GM19452 (cell line): ENCODE results near the gene PTPRR.
"Not testable (repeated sequence)": the region's sequence is repeated elsewhere in the genome, so short reads cannot be mapped to it uniquely, and the experiment has no call there.

Experiments used
- ATAC-seq: cut with Tn5 transposase; IDR thresholded peaks from one replicate; pipeline ENCODE4 v1.9.1; 2021; ENCODE audit not compliant: unreplicated experiment

The PTPRR gene

DNA sequence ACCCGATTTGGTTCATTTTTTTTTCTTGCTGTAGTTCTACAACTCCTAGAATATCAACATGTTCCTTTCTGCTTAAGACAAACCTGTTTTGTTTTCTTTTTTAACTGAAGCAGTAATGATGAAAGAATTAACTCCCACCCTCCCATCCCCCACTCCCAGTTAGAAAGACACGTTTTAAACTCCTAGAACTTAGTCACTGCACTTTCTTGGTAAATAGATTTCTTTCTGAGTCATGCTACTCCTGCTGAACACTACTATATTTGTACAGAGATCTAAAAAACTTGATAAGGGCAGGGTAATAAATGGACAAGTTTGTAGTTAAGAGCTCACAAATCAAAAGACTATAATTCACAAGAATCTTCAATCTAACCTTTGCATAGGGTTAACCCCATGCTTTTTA, 164.4 kb downstream of the PTPRR start:
- no peak for ATAC-seq

DNA sequence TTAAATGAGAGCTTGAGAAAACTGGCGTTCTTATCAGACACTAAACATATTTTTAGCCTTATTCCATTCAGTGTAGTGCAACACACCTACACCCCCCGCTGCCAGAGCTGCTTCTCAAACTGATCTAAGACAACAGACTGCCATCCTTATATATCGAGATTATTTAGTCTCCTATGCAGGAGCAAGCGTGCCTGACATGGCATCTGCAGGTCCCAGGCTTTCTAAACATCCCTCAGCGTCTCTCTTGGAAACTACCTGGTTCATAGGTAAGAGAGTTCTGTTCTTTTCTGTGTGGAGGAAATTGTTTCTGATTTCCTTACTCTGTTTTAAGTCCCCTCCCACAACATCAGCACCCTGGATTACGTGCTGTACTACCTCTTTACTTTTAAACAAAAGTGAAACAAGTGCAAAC, 166.2 kb downstream of the PTPRR start:
- no peak for ATAC-seq

DNA sequence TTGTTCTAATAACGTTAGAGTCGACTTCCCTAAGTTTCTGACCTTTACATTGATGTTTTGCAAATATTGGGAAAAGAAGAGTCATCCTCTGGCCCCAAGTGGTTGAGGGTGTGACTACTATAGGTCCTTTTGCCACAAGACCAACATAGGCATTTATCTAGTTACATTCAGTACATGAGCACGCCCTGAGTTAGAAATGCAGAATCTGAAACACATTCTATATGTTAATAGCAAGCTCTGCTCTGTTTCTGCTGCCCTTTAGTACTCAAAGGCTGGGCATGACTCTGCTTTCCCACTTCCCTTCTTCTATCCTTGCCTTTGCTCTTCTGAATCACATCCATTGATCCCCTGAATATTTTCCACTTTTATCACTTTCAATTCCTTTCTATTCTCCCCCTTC, 168.2 kb downstream of the PTPRR start:
- no peak for ATAC-seq

DNA sequence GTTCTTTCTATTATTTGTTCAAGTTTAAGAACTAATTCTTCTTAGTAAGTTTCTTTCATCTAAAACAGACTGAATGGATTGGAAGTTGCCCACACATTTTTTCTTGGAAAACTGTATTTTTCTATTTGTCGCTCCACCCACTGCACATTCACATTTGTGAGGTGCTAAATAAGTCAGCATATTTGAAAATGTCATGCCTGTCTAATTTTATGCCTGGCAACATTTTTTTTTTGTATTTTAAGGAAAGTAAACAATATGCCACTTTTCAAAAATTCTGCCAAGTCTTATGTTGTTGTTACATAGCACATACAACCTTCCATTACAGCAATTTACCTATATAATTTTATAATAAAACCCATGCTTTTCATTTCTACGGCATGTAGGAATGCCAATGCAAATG, 170.6 kb downstream of the PTPRR start:
- no peak for ATAC-seq

DNA sequence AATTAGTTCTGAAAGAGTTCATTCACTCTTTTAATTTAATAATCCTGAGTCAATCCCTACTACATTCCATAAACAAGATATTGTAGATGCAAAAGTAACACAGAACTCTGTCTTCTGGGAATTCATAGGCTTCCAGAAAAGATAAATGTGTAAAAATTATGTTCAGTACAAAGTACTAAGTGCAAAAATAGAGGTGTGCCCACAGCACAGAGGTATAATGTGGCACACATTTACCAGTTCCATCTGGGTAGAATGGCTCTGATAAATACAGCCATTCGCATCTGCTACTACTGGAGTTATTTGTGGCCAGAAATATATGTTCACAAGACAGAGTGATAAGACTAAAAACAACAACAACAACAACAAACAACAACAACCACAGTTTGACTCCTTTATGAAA, 171.7 kb downstream of the PTPRR start:
- ATAC-seq: no peak

DNA sequence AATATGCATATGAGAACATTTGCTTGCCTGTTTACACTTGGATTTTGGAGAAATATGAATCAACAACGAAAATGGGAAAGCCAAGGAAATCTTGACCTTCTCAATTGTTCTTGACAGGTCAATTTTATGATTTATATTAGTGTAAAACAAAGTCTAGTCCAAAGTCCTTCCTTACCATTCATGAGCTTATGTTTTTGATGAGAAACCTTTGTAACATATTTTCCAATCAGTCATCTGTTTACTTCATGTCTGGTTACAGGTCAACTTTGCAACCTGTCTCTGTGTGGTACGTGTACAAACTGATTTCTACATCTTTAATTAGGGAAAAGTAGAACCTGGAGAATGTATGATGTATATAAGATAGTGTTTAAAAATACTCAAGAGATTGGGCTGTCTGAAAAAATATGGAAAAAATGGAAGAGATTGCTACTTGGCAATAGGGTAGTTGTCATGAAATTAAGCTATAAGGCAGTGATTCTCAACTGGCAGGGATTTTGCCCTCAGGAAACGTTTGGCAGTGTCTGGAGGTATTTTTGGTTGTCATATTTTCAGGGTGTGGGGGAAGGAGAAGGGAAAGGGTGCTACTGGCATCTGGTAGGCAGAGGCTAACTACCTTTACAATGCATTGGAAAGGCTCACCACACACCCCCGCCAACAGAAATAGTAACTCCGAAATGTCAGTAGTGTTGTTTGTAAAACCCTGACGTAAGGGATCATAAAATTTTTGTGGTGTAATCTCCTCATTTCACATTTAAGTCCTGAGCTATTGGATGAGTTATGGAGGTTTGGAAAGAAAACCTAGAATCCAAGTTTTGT, 172.9 kb downstream of the PTPRR start:
- ATAC-seq: no peak

DNA sequence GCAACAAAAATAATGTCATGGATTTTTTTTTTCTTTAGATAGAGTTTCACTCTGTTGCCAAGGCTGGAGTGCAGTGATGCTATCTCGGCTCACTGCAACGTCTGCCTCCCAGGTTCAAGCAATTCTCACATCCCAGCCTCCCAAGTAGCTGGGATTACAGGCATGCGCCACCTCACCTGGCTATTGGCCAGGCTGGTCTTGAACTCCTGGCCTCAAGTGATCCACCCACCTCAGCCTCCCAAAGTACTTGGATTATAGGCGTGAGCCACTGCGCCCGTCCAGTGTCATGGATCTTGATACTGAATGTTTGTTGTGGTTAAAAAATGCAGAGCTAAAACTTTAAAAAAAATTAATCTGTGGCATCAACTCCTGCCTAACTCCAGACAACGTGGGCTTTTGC, 175.5 kb downstream of the PTPRR start:
- no peak for ATAC-seq

DNA sequence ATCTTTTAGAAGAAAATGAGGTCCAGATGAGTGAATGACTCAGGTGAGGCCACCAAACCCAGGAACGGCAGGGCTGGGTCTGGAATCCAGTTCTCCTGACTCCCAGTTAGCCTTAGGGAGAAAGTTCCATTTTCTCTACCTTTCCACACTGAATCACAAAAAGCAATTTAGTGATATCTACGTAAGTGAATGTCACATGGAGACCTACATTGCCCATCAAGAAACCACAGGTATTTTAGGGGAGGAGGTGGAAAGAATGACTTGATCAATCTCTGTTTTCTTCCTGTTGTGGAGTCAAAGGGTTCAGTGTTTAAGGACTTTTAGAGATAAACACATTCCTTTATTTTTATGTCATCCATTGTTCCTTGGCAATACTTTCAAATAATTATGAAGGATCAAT, 176.4 kb downstream of the PTPRR start:
- ATAC-seq: no peak

DNA sequence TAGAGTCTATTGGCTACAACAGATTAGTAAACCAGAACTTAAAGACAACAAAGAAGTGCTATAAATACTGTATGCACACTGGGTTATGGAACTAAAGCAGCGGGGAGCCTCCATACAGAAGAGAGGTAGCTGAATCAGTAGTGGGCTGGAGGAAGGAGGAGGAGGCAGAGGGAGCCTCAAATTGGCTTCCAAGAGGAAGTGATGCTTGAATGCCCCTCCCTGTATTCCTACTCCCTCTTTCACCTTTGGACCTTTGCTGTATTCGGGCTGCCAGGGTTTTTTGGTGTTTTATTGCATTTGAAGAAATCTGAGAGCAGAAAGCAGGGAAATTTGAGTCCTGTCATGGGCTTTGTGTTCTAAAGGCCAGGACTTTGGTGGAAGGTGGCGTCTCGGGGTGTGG, 179.3 kb downstream of the PTPRR start:
- ATAC-seq: no peak

DNA sequence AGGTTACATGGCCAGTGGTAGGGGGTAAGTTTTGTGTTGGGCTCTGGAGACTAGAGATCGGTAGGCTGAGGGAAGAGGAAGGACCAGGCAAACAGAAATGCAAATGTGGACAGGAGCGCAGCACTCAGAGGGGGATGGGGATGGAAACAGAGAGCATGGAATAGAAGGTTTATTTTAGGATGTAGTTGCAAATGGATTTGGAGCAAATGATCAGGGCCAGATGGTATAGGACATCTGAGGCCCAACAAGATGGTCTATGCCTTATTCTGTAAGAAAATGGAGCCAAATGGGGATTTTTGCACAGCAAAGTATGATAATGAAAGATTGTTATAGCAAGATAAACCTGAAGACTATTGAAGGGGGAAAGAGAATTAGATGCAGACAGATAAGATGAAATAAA, 180.8 kb downstream of the PTPRR start:
- no peak for ATAC-seq

DNA sequence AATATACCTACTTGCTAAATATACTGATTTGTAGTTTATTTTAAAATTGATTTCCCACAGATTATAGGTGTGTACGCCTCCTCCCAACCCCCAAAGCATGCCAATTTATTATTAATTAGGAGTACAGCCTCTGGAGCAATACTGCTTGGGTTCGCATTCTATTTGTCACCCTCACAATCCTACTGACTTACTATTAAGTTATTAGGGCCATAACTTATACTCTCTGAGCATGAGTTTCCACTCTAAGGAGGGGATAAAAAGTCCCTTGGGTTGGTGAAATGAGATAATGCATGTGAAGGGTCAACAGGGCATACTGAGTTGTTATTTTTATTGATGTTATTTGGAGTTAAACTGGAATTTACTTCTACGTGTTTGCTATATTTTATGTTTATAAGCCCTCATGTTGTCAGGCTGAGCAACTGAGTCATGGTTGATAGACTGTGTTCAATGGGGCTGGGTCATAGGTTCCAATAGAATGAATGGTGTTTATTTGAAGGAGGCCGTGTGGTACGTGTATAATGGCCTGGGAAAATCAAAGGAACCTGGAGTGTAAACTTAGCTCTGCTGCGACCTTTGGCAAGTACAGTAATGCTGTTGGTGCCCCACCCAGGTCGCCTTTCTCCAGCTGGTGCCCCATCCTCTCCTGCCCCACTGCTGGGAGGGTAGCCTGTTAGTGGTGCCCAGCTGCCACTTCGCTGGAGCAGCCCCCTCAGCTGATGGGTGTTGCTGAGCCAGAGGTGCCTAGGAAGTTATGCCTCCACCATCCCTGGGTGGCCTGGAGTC, 184.0 kb downstream of the PTPRR start:
- ATAC-seq: no peak

DNA sequence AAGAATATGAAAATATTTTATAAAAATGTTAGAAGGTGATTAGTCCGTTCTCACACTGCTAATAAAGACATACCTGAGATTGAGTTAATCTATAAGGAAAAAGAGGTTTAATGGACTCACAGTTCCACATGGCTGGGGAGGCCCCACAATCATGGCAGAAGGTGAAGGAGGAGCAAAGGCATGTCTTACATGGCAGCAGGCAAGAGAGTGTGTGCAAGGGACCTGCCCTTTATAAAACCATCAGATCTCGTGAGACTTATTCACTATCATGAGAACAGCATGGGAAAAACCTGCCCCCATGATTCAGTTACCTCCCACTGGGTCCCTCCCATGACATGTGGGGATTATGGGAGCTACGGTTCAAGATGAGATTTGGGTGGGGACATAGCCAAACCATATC, 185.3 kb downstream of the PTPRR start:
- not testable (repeated sequence) for ATAC-seq

DNA sequence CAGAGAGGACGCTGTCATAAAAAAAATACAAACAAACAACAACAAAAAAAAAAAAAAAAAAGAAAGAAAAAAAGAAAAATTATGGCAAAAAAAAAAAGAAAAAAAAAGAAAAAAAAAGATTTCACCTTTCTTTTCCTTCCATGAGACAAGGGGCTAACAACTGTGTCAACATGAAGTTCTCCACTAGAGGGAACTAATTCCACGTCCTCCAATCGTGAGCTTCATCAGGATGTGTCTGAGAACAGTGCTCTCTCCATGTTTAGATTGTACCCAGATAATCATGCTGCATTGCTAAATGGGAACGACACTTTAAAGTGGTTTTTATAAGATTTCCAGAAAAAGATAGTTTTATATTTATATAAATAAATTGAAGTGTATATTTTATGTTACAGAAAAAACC, 187.2 kb downstream of the PTPRR start:
- peak; percentile 87 for ATAC-seq

DNA sequence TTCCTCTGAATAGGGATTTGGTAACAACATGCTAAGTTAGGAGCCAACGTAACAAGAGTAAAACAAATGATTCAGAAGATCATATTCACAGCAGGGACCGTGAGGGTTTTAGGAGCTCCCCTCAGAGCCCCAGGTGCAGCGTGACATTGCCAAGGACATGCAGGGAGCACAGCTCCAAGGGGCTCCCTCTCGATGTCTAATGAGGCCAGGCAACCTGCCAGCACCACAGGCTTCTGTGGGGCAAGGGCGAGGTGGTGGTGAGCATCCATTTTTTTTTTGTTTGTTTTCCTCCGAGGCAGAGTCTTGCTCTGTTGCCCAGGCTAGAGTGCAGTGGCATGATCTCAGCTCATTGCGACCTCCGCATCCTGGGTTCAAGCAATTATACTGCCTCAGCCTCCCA, 188.3 kb downstream of the PTPRR start:
- ATAC-seq: no peak

DNA sequence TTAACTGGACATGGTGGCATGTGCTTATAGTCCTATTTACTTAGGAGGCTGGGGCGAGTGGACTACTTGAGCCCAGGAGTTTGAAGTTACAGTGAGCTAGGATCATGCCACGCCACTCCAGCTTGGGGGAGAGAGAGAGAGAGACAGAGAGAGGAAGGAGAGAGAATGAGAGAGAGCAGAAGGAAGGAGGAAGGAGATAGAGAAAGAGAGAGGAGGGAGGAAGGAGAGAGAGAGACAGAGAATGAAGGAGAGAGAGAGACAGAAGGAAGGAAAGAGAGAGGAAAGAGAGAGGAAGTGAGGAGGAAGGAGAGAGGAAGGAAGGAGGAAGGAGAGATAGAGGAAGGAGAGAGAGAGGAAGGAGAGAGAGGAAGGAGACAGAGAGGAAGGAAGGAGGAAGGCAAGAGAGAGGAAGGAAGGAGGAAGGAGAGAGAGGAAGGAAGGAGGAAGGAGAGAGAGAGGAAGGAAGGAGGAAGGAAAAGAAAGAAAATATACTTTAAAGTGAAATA, 189.8 kb downstream of the PTPRR start:
- no peak for ATAC-seq

DNA sequence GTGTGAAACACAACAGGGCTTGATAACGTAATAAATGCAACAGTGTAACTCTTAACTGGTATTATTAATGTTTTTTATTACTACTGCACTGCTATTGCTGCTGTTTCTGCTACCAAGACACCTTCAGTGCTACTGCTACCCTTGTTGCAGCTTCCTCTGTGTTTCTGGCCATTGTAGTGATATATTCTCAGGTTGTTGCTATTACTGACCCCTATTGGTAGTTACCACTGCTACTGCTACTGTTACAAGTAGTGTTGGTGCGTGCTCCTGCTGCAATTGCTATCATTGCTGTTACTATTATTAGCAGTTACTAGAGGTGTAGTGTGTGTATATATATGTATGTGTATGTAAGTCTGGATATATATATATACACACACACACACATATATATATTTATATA, 196.1 kb downstream of the PTPRR start:
- ATAC-seq: no peak

DNA sequence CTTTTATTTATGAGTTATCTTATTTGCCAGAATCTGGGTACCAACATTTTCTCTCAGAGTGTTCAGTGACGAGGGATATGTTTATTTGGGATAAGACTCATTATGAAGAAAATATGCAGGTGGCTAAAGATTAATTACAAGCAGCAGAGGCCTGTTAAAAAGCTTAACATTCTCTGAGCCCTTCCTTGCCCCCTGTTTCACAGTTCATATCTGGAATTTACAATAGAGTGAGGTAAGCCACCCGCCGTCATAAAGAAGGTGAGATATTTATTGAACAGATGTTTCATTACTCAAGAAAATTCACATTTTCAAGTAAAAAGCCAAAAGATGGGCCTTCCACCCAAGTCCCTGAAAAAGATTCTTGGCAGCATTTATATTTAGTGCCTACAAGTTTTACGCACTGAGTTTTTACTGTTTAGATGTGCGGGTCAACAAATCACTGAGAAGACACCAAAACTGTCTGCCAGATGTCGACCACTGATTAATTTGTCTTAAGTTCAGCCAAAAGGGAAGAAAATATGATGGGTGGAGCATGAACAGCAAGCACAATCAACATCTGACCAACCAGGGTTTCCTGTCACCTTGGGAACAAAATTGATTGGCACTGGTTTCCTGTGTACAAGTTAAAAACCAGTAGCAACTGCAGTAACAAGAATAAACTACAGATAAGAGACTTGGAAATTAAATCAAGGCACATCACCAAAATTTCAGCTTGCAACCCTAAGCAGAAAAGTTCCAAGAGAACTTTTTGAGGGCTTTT, 197.8 kb downstream of the PTPRR start:
- no peak for ATAC-seq

DNA sequence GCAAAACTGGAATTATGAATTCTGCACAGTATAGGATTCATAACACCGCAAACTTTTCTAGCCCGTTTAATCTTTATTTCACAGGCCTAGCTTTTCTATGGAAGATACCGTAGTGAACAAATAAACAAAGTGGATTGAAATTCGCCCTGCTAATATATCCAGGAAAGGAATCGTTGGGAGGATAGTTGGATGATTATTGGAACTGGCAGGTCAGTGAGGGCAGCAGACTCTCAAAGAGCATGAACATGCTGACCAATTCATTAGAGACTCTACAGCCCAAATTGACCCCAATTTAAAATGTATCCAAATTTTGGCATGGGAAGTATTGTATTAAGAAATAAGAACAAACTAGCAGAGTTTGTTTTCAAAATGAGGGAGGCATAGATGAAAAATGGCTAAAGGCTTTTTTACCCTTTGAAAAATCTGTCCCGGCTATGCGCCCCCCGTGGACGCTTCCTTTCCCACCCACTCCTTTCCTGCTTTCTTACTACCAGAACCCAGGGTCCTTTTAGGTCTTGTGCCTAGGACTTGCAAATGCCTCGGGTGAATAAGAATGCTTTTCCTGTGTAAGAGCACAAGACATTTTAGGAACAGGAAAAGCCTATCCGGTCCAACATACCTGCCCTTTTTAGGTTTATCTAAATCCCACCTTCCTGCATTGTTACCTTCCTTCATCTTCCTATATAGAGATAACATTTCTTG, 198.7 kb downstream of the PTPRR start:
- no peak for ATAC-seq

DNA sequence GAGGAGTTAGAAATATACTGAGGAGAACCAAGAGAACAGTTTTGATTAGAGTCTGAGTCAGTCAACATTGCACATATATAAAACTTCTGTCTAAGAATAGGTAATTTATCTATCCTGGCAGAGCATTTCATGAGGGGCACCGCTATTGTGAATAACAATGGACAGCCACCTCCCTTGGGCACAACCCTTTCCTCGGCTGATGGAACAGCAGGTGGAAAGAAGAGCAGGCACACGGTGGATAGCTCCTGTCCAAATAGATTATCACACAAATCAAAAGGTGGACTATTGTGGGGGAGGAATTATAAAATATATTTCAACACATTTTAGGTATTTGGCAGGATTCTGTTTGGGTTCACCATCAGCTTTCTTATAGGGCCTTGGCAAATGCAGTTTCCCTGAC, 199.3 kb downstream of the PTPRR start:
- ATAC-seq: no peak

DNA sequence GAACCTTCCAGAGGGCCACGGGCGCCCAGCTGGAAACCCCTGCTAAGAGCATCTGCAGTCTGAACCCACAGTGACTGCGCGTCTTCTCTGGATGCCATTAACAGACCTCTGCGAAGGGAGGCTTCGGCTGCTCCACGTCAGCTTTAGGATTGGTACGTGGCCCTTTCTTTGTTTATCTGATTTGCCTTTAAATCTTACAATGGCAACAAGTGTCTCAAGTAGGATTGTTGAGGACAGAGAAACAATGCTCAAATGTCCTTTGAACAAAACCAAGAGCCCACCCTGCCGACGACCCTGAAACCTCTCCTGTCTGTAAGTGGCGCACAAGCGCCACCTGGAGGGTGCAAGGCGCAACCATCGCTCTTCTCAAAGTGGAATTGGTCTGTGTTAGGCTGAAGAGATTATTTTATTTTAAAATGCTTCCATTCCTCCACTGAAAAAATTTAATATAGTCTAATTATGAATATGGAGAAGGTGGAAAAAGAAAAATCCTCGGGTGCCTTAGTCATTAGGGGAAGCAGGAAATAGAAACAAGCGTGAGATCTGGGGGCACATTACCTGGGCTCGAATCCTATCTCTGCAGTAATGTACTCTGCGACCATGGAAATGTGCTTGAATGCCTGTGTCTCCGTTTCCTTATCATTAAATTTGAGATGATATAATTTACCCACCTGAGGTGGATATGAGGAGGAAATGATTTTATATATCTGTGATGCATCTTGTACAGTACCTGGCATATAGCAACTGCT, 200.7 kb downstream of the PTPRR start:
- ATAC-seq: peak; percentile 55
